Body of pancreas (tissue), 4 donors: Measurements from ENCODE around the gene UQCRHL.
"Not testable (repeated sequence)": the region's sequence is repeated elsewhere in the genome, so short reads cannot be mapped to it uniquely, and the experiment has no call there.

ENCODE experiments used
- CTCF ChIP-seq, 7 experiments: fragments of 450-650 bp in 4 of 7; fragments of 200-600 bp in 3 of 7; sonication (generic) in 3 of 7; IDR thresholded peaks; one replicate each; pipeline ENCODE4 v1.5.1; 2016 to 2019; ENCODE audit warnings: antibody characterized with exemption in 7 of 7
- POLR2A ChIP-seq, 3 donors: fragments of 450-650 bp; IDR thresholded peaks; one replicate each; pipeline ENCODE4 v1.6.1; 2016; ENCODE audit warnings: antibody characterized with exemption in 3 of 3, mild to moderate bottlenecking in 2 of 3

GRCh38 chr1:15836511-15836771 lies 29.0 kb upstream of the UQCRHL start:
- not testable (repeated sequence) for TF ChIP-seq CTCF, POLR2A (IDR thresholded peaks at IDR 0.05)
